ENCODE measurements around the gene PRSS12. TPM values are rescaled to one million over a fixed set of nuclear protein-coding genes. Genes with fewer than 3 reads are reported as not detected.

PRSS12 gene
- total and polyA plus RNA-seq, 2 experiments from 2014 or later: 5.5 to 12.9 TPM

DNA sequence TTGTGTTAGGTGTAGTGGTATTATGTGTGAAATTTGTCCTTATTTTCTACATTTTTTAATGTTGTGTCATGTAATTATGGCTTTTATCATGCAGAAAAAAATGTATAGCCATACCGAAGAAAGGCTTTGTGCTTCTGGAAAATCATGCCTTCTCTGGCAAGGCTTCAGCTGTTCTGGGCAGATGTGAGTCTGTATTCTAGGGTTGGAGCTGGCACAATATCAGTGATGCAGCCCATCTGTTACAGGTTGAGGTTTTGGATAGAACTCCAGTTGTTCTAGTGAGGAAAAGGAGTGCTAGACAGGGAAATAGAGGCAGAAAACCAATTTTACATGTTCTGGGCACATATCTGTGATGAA, 44.8 kb upstream of the PRSS12 start (continued):
- TF ChIP-seq, protein P1, sequence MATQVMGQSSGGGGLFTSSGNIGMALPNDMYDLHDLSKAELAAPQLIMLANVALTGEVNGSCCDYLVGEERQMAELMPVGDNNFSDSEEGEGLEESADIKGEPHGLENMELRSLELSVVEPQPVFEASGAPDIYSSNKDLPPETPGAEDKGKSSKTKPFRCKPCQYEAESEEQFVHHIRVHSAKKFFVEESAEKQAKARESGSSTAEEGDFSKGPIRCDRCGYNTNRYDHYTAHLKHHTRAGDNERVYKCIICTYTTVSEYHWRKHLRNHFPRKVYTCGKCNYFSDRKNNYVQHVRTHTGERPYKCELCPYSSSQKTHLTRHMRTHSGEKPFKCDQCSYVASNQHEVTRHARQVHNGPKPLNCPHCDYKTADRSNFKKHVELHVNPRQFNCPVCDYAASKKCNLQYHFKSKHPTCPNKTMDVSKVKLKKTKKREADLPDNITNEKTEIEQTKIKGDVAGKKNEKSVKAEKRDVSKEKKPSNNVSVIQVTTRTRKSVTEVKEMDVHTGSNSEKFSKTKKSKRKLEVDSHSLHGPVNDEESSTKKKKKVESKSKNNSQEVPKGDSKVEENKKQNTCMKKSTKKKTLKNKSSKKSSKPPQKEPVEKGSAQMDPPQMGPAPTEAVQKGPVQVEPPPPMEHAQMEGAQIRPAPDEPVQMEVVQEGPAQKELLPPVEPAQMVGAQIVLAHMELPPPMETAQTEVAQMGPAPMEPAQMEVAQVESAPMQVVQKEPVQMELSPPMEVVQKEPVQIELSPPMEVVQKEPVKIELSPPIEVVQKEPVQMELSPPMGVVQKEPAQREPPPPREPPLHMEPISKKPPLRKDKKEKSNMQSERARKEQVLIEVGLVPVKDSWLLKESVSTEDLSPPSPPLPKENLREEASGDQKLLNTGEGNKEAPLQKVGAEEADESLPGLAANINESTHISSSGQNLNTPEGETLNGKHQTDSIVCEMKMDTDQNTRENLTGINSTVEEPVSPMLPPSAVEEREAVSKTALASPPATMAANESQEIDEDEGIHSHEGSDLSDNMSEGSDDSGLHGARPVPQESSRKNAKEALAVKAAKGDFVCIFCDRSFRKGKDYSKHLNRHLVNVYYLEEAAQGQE (IDR thresholded peaks at IDR 0.05; ENCODE audit: unreplicated experiment): no peak
- TF ChIP-seq EZH2phosphoT487 (IDR thresholded peaks at IDR 0.05; ENCODE audit: unreplicated experiment) (no peak), JUNB (IDR thresholded peaks at IDR 0.05; ENCODE audit: unreplicated experiment) (no peak)

DNA sequence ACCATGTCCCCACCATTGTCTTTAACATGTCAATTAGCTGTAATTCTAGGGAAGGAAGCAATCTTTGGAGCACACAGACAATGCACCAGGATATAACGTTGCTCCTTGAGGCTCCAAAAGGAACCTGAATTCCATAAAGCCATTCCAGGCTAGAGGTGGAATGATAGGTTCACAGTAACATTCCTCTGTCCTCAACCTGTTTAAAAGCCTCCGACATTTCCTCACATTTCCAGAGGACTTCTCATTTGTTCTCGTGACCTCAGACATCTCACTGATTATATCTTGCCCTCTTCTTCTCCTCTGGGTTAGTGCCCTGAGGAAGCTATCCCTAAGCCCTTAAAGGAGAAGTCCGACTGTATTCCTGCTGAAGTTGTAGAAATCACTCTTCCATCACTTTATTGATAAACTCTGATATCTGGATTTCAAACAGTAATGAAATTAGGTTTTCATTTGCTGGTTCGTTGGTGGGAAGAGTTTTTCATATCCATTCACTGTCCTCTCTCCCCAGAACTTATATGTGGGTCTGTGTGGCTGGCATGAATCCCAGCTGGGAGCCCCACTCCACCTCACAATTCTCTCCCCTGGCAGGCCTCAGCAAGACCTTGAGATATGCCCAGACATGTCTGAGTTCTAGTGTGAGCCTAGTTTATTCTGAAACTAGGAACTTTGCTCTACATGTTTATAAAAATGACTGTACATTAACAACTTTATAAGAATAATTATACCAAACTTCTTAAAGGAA, 44.2 kb upstream of the PRSS12 start:
- no peak overlapping the region for H3K27ac ChIP-seq (ENCODE audit: low read depth)
- peak overlapping the region; percentile 60; the same call in 1 of the 2 replicates for H2AFZ ChIP-seq
- no peaks in the 10 kb centered on the region for H3K9me2 ChIP-seq (ENCODE audit: insufficient read depth)
- no peak overlapping the region for H3K4me3 ChIP-seq
- no peaks in the 10 kb centered on the region for H4K20me1 ChIP-seq (replicated peaks; ENCODE audit: insufficient read depth)
- H3K79me2 ChIP-seq (replicated peaks; ENCODE audit: insufficient read depth): no peaks in the 10 kb centered on the region
- peaks cover 4% of the 10 kb centered on the region; the same call in 2 of the 3 replicates for H3K9me3 Mint-ChIP-seq
- peaks cover 50% of the 10 kb centered on the region for H3K4me1 ChIP-seq (ENCODE audit: insufficient read depth)
- peaks cover 49% of the 10 kb centered on the region for H3K4me1 Mint-ChIP-seq
- no peaks in the 10 kb centered on the region for H3F3A ChIP-seq (replicated peaks; ENCODE audit: low read depth)
- ATAC-seq (no peak), DNase-seq (ENCODE audit: low spot score) (peak; percentile 12)
- no peaks in the 10 kb centered on the region for H3K27me3 ChIP-seq (ENCODE audit: insufficient read depth)
- TF ChIP-seq, protein P2, sequence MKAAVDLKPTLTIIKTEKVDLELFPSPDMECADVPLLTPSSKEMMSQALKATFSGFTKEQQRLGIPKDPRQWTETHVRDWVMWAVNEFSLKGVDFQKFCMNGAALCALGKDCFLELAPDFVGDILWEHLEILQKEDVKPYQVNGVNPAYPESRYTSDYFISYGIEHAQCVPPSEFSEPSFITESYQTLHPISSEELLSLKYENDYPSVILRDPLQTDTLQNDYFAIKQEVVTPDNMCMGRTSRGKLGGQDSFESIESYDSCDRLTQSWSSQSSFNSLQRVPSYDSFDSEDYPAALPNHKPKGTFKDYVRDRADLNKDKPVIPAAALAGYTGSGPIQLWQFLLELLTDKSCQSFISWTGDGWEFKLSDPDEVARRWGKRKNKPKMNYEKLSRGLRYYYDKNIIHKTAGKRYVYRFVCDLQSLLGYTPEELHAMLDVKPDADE (IDR thresholded peaks at IDR 0.05): no peak
- TF ChIP-seq, protein P1 (IDR thresholded peaks at IDR 0.05; ENCODE audit: unreplicated experiment): no peak
- TF ChIP-seq NANOG (IDR thresholded peaks at IDR 0.05; ENCODE audit: borderline replicate concordance): no peak
- 0 out of 2 replicates have a peak overlapping the region, but pooled peaks have one; percentile 12 for H3K4me2 ChIP-seq
- no peaks in the 10 kb centered on the region for H3K36me3 Mint-ChIP-seq (ENCODE audit: low read depth)
- no peak overlapping the region for H3K27ac Mint-ChIP-seq
- no peaks in the 10 kb centered on the region for H3K36me3 ChIP-seq (ENCODE audit: insufficient read depth)
- H3K27me3 Mint-ChIP-seq (ENCODE audit: insufficient read depth, low read depth, poor library complexity): peaks cover 2% of the 10 kb centered on the region
- H3K4me3 Mint-ChIP-seq: no peak overlapping the region

Measured in GM23338 (cell line).